NCI-H128 (cell line): ENCODE measurements around the gene CSRP2.

ENCODE experiments used
- DNase-seq: peaks from one replicate; lab custom pipeline; 2025; ENCODE audit not compliant: unreplicated experiment; lab: John Stamatoyannopoulos, UW

CSRP2 gene

GRCh38 chr12:76878899-76879709 lies at the start of gene CSRP2:
Gene CSRP2 (minus strand): TSS chr12:76879019. CDS start chr12:76866260, 12,759 bp downstream.
- peak; percentile 92 for DNase-seq

GRCh38 chr12:76927170-76927784 lies 48.5 kb upstream of the CSRP2 start:
- DNase-seq = no peak

- DNase-seq = no peak
Observed at GRCh38 chr12:76925135-76925534, 46.3 kb upstream of the CSRP2 start.

- no peak for DNase-seq
Observed at GRCh38 chr12:76922866-76923265, 44.0 kb upstream of the CSRP2 start.

- DNase-seq = no peak
Observed at GRCh38 chr12:76921891-76922664, 43.3 kb upstream of the CSRP2 start.

- DNase-seq = no peak
Observed at GRCh38 chr12:76921100-76921471, 42.3 kb upstream of the CSRP2 start.

- DNase-seq = no peak
Observed at GRCh38 chr12:76920172-76921099, 41.6 kb upstream of the CSRP2 start.

- DNase-seq = no peak
Observed at GRCh38 chr12:76919383-76920171, 40.8 kb upstream of the CSRP2 start.

- DNase-seq = no peak
Observed at GRCh38 chr12:76916170-76916540, 37.3 kb upstream of the CSRP2 start.

GRCh38 chr12:76915361-76916169 lies 36.7 kb upstream of the CSRP2 start:
- no peak for DNase-seq

GRCh38 chr12:76914102-76914859 lies 35.5 kb upstream of the CSRP2 start:
- DNase-seq = no peak

GRCh38 chr12:76909290-76909689 lies 30.5 kb upstream of the CSRP2 start:
- DNase-seq = no peak

- DNase-seq = no peak
Observed at GRCh38 chr12:76908303-76909017, 29.6 kb upstream of the CSRP2 start.

GRCh38 chr12:76901628-76902380 lies 23.0 kb upstream of the CSRP2 start:
- DNase-seq = no peak

GRCh38 chr12:76899522-76899921 lies 20.7 kb upstream of the CSRP2 start:
- DNase-seq = no peak

- no peak for DNase-seq
Observed at GRCh38 chr12:76898442-76898841, 19.6 kb upstream of the CSRP2 start.

GRCh38 chr12:76896274-76896673 lies 17.5 kb upstream of the CSRP2 start:
- DNase-seq = no peak
